ENCODE measurements around the gene DCUN1D2.
"Not testable (repeated sequence)": the region's sequence is repeated elsewhere in the genome, so short reads cannot be mapped to it uniquely, and the experiment has no call there.

The DCUN1D2 gene

DNA sequence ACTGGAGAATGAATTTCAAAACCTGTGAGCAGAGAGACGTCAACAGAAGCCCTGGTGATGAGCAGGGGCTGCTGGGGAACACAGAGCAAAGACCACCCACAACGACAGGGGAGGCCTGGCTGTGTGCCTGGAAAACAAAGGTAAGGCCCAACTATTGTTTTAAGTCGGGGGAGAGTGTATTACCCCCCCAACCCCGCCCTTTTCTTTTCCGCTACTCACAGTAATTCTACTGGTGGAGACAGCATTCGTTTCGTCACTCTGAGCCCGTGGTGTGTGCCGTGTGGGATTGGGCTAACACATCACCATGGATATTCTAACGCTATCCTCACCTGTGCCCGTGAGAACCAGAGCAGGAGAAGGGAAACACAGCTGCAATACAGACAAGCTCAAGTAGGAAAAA lies 18.7 kb downstream of the DCUN1D2 start:
- H3K27ac Mint-ChIP-seq: no peak overlapping the region
- no peaks in the 10 kb centered on the region for H3K9me3 Mint-ChIP-seq
- DNase-seq: no peak
- no peaks in the 10 kb centered on the region for H3K4me1 Mint-ChIP-seq
- CTCF ChIA-PET: interaction anchor here (0.6 kb wide), 1 partner anchor 14 kb away, joined by 3 read pairs; no protein-coding TSS in a partner anchor
- no peak overlapping the region for H3K4me3 Mint-ChIP-seq
- no peaks in the 10 kb centered on the region for H3K27me3 Mint-ChIP-seq
- H3K36me3 Mint-ChIP-seq: peaks cover 25% of the 10 kb centered on the region

DNA sequence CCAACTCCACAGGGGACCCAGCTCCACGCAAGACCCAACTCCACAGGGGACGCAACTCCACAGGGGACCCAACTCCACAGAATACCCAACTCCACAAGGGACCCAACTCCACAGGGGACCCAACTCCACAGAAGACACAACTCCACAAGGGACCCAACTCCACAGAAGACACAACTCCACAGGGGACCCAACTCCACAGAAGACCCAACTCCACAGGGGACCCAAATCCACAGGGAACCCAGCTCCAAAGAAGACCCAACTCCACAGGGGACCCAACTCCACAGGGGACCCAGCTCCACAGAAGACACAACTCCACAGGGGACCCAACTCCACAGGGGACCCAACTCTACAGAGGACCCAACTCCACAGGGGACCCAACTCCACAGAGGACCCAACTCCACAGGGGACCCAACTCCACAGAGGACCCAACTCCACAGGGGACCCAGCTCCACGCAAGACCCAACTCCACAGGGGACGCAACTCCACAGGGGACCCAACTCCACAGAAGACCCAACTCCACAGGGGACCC lies 19.8 kb downstream of the DCUN1D2 start:
- H3K36me3 Mint-ChIP-seq: peaks cover 16% of the 10 kb centered on the region
- H3K27ac Mint-ChIP-seq, CTCF ChIA-PET, H3K9me3 Mint-ChIP-seq, H3K4me1 Mint-ChIP-seq, H3K27me3 Mint-ChIP-seq, H3K4me3 Mint-ChIP-seq, DNase-seq: not testable (repeated sequence)

DNA sequence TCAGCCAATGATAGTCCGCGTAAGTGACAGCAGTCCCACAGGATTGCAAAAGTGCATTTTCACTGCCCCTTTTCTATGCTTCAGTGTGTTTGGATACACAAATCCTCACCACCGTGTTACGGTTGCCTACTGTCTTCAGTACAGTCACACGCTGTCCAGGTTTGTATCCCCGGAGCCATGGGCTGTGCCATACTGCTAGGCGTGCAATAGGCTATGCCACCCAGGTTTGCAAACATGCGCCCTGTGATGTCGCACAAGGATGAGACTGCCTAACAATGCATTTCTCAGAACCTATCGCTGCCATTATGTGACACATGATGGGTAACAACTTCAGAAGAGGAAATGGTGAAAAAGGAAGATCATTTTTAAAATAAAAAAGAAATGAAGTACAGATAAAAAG lies 20.4 kb downstream of the DCUN1D2 start:
- Mint-ChIP-seq H3K27me3 (no peaks in the 10 kb centered on the region), H3K4me1 (peaks cover 5% of the 10 kb centered on the region), H3K4me3 (no peak overlapping the region), H3K9me3 (no peaks in the 10 kb centered on the region), H3K27ac (no peak overlapping the region), H3K36me3 (peaks cover 16% of the 10 kb centered on the region)
- no peak for DNase-seq
- CTCF ChIA-PET: no interaction called here

DNA sequence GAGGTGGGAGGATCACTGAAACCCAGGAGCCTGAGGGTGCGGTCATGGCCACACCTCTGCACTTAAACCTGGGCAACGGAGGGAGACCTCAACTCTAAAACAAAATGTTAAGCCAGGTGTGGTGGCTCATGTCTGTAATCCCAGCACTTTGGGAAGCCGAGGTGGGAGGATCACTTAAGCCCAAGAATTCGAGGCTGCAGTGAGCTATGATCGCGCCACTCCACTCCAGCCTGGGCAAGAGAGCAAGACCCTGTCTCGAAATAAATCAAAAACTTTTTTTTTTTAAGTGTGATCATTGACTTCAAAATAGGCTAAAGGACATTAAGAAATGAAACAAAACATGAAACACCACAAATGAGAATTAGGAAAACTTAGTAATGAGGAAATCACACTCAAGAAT lies 20.9 kb downstream of the DCUN1D2 start:
- DNase-seq: no peak
- H3K4me3 Mint-ChIP-seq: no peak overlapping the region
- peaks cover 16% of the 10 kb centered on the region for H3K36me3 Mint-ChIP-seq
- H3K9me3 Mint-ChIP-seq: no peaks in the 10 kb centered on the region
- H3K27me3 Mint-ChIP-seq: no peaks in the 10 kb centered on the region
- CTCF ChIA-PET: no interaction called here
- no peak overlapping the region for H3K27ac Mint-ChIP-seq
- peaks cover 5% of the 10 kb centered on the region for H3K4me1 Mint-ChIP-seq

DNA sequence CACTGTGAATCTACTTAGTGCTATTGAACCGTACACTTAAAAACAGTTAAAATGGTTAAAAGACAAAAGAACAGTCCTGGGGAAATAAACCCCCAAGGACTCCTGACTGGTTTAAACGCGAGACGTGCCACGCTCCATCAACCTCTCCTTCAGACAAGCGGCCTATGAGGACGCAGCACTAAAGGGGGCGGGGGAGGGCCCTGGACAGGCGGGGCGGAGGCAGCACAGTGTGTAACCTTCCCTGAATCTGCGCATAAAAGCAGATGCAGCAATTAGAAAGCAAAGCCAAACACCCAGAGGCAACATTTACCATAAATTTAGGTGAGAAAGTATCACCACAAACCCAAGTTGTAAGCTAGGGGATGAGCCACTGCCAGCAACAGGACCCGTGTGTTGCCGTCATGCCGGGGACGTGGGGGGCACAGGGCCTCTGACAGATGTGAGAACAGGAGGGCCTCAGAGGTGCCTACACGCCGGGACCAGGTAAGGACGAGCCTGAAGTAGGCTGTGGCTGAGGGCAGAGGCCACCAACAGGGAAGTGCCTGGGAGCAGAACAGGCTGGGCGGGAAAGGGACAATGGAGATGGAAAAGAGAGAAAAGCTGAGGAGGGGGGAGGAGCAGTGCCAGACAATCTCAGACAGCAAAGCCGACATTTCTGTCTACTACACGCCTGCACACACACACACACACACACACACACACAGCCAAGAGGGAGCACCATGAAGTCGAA lies 21.9 kb downstream of the DCUN1D2 start:
- Mint-ChIP-seq H3K27ac (no peak overlapping the region), H3K4me3 (no peak overlapping the region)
- CTCF ChIA-PET: no interaction called here

DNA sequence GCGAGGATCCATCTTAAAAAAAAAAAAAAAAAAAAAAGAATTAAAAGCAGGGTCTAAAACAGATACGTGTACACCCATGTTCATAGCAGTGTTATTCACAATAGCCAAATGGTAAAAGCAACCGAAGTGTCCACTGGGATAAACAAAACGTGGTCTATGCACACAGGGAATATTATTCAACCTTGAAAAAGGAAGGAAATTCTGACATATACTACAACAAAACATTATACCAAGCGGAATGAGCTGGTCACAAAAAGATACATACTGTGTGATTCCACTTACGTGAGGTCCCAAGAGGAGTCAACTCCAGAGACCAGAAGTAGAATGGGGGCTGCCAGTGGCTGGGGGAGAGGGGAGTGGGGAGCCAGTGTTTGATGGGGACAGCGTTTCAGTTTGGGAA lies 22.5 kb downstream of the DCUN1D2 start:
- no peak overlapping the region for H3K4me3 Mint-ChIP-seq

More for the DNA sequence above, 21.9 kb downstream of the DCUN1D2 start:
- Mint-ChIP-seq H3K9me3 (no peaks in the 10 kb centered on the region), H3K27me3 (no peaks in the 10 kb centered on the region), H3K4me1 (peaks cover 5% of the 10 kb centered on the region), H3K36me3 (peaks cover 15% of the 10 kb centered on the region)
- no peak for DNase-seq

DNA sequence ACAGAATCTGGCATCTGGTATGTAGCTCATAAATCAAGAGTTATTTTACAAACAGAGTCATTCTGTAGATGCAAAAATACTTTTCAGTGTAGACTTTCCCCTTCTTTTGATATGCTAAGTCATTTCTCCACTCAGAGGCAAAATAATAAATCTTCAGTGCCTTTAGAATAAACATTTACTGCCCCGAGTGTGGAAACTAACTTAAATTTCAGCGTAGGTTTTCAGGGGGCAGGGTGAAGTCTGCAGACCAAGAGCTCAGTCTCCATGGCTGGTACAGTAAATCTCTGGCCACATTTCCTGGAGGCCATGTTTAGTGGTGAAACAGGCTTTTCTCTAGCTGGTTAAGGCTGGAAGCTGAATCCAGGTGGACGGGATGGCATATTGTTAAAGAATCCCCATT lies 24.1 kb downstream of the DCUN1D2 start:
- Mint-ChIP-seq H3K36me3 (peaks cover 12% of the 10 kb centered on the region), H3K4me1 (peaks cover 5% of the 10 kb centered on the region), H3K9me3 (no peaks in the 10 kb centered on the region), H3K27me3 (no peaks in the 10 kb centered on the region), H3K27ac (no peak overlapping the region), H3K4me3 (no peak overlapping the region)
- CTCF ChIA-PET: no interaction called here
- DNase-seq: no peak

More for the DNA sequence above, 22.5 kb downstream of the DCUN1D2 start:
- Mint-ChIP-seq H3K27me3 (no peaks in the 10 kb centered on the region), H3K4me1 (peaks cover 5% of the 10 kb centered on the region), H3K9me3 (no peaks in the 10 kb centered on the region), H3K27ac (no peak overlapping the region), H3K36me3 (peaks cover 15% of the 10 kb centered on the region)
- DNase-seq: no peak
- CTCF ChIA-PET: no interaction called here

DNA sequence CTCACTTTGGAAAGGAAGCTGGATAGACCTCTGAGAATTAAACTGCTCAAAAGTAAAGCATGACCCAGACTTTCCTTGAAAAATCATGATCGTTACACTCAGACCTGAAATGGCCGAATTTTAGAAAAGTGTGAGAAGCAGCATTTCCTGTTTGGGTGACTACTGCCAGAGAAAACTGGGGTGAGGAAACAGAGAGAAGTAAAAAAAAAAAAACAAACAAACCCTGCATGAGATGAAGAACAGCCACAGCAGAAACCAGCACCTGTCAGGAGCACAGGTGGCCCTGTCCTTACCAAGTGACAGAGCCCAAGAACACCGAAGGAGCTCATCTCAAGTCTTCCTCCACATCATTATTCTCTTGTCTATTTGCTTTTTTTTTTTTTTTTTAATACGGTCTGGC lies 25.2 kb downstream of the DCUN1D2 start:
- DNase-seq: no peak
- Mint-ChIP-seq H3K4me3 (no peak overlapping the region), H3K36me3 (peaks cover 9% of the 10 kb centered on the region), H3K4me1 (peaks cover 5% of the 10 kb centered on the region), H3K27ac (no peak overlapping the region), H3K9me3 (no peaks in the 10 kb centered on the region), H3K27me3 (no peaks in the 10 kb centered on the region)
- CTCF ChIA-PET: no interaction called here

DNA sequence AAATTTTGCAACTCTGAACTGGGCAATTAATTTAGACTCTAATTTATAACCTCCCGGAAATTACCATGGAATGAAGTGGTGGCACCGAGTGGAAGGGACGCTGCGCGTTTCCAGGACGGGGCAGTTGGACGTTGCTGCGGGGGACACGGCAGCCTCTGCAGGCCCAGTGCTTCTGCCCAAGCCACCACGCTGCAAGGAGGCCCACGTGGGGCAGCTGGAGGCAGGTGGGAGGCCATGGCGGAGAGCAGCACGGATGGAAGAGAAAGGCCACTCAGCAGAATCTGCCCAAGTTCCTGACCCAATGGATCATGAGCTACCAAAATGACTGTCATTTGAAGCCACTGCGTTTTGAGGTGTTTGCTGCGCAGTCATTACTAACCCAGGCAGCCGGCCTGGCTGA lies 26.0 kb downstream of the DCUN1D2 start:
- Mint-ChIP-seq H3K27ac (no peak overlapping the region), H3K4me3 (no peak overlapping the region), H3K9me3 (no peaks in the 10 kb centered on the region), H3K36me3 (peaks cover 10% of the 10 kb centered on the region), H3K4me1 (peaks cover 5% of the 10 kb centered on the region), H3K27me3 (no peaks in the 10 kb centered on the region)
- no peak for DNase-seq
- CTCF ChIA-PET: no interaction called here

DNA sequence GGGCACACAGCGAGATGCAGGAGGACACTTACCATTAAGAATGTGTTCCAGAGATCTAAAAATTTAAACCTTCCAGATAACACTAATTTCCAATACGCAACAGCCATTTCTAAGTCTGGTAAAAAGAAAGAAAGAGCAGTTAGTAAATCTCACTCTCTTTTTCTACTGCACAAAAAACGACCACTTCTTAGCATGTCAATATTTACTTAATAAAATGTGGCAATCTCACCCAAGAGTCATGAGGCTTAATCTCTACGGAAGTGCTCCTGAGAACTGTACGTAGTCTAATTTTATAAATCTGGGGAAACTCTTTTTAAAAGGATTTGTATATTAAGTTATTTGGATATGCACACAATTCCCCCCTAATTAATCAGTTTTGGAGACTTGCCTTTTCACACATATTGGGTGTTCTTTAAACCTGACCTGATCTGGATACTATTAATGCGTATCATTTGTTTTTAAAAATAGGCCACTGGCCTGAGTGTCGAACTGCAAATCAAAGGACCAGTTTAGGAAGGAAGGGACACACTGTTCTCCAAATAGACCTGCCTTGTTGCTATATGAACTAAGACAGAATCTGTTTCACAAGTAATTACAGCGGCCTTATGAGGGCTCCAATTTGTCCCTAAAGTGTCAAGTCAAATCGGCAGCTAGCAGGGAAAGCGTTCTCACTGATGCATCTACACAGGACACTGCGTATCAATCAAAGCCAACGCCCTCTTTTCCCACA lies 29.3 kb downstream of the DCUN1D2 start:
- no peaks in the 10 kb centered on the region for H3K9me3 Mint-ChIP-seq
- H3K27ac Mint-ChIP-seq: no peak overlapping the region
- H3K4me1 Mint-ChIP-seq: peaks cover 5% of the 10 kb centered on the region
- CTCF ChIA-PET: interaction anchor here (0.8 kb wide), 1 partner anchor 101 kb away, joined by 3 read pairs; no protein-coding TSS in a partner anchor
- H3K36me3 Mint-ChIP-seq: peaks cover 11% of the 10 kb centered on the region
- H3K27me3 Mint-ChIP-seq: no peaks in the 10 kb centered on the region
- no peak for DNase-seq
- no peak overlapping the region for H3K4me3 Mint-ChIP-seq

DNA sequence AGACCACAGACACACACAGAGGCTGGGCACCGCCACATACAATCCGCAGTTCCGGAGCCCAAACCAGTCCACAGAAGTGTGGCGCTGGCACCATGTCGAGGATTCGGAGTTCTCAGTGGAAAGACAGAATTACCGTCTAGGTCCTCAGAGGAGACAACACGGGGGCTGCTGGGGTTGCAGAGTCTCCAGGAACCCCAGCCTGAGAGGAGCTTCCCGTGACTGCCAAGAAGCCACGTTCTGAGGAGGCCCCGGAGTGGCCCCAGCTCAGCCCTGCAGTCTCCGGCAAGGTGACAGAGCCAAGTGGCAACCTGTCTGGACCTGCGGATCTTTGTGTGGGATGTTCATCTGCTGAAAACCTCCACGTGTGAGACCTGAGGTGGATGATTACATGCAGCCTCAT lies 29.9 kb downstream of the DCUN1D2 start:
- CTCF ChIA-PET: no interaction called here
- Mint-ChIP-seq H3K4me3 (no peak overlapping the region), H3K9me3 (no peaks in the 10 kb centered on the region), H3K4me1 (peaks cover 5% of the 10 kb centered on the region), H3K27ac (no peak overlapping the region), H3K36me3 (peaks cover 15% of the 10 kb centered on the region), H3K27me3 (no peaks in the 10 kb centered on the region)
- DNase-seq: no peak

DNA sequence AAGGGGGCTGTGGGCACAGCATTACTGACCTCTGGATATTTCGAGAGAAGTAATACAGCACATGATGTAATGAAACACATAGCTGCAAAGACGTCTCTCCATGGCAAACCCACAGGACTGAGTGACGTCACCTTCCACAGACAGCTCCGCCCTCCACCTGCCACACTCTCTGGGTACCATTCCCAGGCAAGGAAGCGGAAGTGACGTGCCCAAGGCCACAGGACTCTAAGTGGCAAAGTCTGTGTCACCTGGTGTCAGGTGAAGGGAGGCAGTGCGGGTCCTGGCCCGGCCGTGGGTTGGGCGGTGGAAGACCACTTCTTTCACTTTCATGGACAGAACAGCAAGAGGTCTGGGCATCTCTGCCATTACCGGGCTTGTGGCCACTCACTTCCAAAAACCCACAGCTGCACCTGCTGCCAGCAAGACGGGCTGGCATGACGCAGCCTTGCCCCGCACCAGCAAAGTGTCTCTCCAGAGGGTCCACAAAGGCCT lies 30.4 kb downstream of the DCUN1D2 start:
- Mint-ChIP-seq H3K36me3 (peaks cover 15% of the 10 kb centered on the region), H3K27ac (no peak overlapping the region), H3K27me3 (no peaks in the 10 kb centered on the region), H3K9me3 (no peaks in the 10 kb centered on the region), H3K4me1 (no peaks in the 10 kb centered on the region), H3K4me3 (no peak overlapping the region)
- CTCF ChIA-PET: no interaction called here
- DNase-seq: no peak

DNA sequence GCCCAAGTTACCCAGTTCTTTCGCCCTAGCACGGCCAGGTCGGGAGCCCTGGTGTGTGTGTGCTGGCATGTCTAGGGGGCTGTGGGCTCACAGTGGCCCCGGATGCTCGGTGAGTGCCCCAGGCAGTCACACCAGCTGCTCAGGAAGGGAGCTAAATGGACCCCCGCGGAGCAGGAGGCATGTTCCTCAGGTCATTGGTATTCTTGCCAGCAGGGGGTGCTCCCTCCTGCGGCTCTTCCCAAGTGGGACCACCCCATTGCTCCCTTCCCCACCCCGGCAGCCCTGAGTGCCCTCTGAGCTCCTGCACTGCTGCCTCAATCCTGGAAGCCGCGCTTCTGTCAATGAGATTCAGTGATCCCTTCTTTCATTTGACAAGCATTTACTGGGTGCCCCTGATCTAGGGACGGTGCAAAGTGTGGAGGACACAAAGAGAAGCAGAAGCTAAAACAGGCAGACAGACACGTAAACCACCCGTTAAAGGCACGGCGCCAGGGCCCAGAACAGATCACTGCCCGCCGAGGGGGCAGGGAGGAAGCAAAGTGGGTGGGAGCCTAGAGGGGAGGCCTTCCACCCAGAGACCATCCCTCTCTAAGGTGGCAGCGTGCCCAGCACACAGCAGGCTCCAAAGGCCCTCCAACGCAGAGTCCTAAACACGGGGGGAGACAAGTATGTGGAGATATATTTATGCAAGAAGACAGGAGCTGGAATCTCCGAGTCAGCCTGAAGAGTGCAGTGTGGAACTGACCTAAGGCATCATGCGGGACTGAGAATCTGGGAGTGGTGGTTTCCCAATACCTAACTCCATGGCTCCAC lies 32.1 kb downstream of the DCUN1D2 start:
- CTCF ChIA-PET: interaction anchor here (0.9 to 2.3 kb wide), 3 partner anchors 14 to 104 kb away, joined by 3 to 8 read pairs (median 3); partner anchors contain the start of gene DCUN1D2
- peaks cover 12% of the 10 kb centered on the region for H3K36me3 Mint-ChIP-seq
- H3K4me1 Mint-ChIP-seq: no peaks in the 10 kb centered on the region
- DNase-seq: no peak
- H3K27ac Mint-ChIP-seq: no peak overlapping the region
- H3K4me3 Mint-ChIP-seq: no peak overlapping the region
- no peaks in the 10 kb centered on the region for H3K27me3 Mint-ChIP-seq
- H3K9me3 Mint-ChIP-seq: no peaks in the 10 kb centered on the region

DNA sequence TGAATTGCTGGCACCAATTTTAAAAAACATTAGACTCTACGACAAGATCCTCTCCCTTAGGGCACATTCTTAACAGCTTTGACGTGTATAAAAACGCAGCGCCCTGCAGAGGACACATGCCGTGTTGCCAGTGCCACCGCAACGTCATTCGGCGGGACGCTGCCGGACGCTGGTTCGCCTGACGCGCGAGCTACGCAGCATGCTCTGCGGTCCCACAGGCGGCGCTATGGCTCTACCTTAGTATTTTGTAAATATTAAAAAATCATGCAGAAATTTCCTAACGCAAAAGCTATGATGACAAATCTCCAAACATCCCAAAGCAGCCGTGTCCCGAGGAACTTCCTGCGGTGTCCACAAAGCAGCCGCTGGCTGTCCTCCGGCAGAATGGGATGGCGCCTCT lies 33.0 kb downstream of the DCUN1D2 start:
- CTCF ChIA-PET: interaction anchor here (0.9 to 2.3 kb wide), 3 partner anchors 15 to 105 kb away, joined by 3 to 8 read pairs (median 3); partner anchors contain the start of gene DCUN1D2

More for the DNA sequence above, 33.0 kb downstream of the DCUN1D2 start:
- no peaks in the 10 kb centered on the region for H3K4me1 Mint-ChIP-seq
- no peak for DNase-seq
- H3K27ac Mint-ChIP-seq: no peak overlapping the region
- H3K27me3 Mint-ChIP-seq: no peaks in the 10 kb centered on the region
- no peaks in the 10 kb centered on the region for H3K9me3 Mint-ChIP-seq
- H3K36me3 Mint-ChIP-seq: peaks cover 12% of the 10 kb centered on the region
- no peak overlapping the region for H3K4me3 Mint-ChIP-seq

Measured in activated naive CD4-positive, alpha-beta T cell treated with anti-CD3 and anti-CD28 coated beads, Interleukin-2, amount 10 ng/mL, durations not matched to agents 7 days and 5 days (primary cell).